ENCODE data around the gene CATSPERD. TPM values are rescaled to one million over a fixed set of nuclear protein-coding genes. Genes with fewer than 3 reads are reported as not detected.

Gene CATSPERD
- total RNA-seq, 1 experiment from 2014 or later, result not detected

- no peak overlapping the region for H3K9ac ChIP-seq (ENCODE audit: low read length)
- TF ChIP-seq EZH2 (IDR thresholded peaks at IDR 0.05; ENCODE audit: low read length, unreplicated experiment), result no peak
- no peak for TF ChIP-seq CTCF (conservative IDR thresholded peaks at IDR 0.05; ENCODE audit: low read depth, low read length)
- TF ChIP-seq EZH2phosphoT487 (IDR thresholded peaks at IDR 0.05; ENCODE audit: borderline replicate concordance, low read length), result no peak
- no peaks in the 10 kb centered on the region for H3K4me1 ChIP-seq (ENCODE audit: insufficient read depth, low read length)
- no peak overlapping the region for H2AFZ ChIP-seq (ENCODE audit: low read length)
- no peaks in the 10 kb centered on the region for H3K27me3 ChIP-seq (ENCODE audit: low read length)
- no peak for DNase-seq
- no peaks in the 10 kb centered on the region for H3K9me2 ChIP-seq (replicated peaks; ENCODE audit: low read length)
- intact Hi-C loops (cut with micrococcal nuclease), result no loop called here
- H3K4me3 ChIP-seq (ENCODE audit: low read length), result no peak overlapping the region
- H3K4me2 ChIP-seq (ENCODE audit: low read length), result no peak overlapping the region
- no peaks in the 10 kb centered on the region for H3K79me2 ChIP-seq (ENCODE audit: low read length)
- ChIA-PET CTCF (interaction anchor here (0.6 kb wide), 1 partner anchor 21 kb away, joined by 3 read pairs; no protein-coding TSS in a partner anchor), POLR2A (ENCODE audit: unreplicated experiment) (no interaction called here)
- H3F3A ChIP-seq (ENCODE audit: low read length, unreplicated experiment), result no peaks in the 10 kb centered on the region
- H3K36me3 ChIP-seq (ENCODE audit: low read depth, low read length), result peaks cover 19% of the 10 kb centered on the region
- no peaks in the 10 kb centered on the region for H3K9me3 ChIP-seq (ENCODE audit: low read length)
- no peaks in the 10 kb centered on the region for H4K20me1 ChIP-seq (ENCODE audit: low read length)
- no TSS peak for BruUV-seq (replicated peaks)
- no peak overlapping the region for H3K27ac ChIP-seq (ENCODE audit: low read length)
- peak; percentile 8; the same call in 1 of the 2 replicates for ATAC-seq
These were observed 61.9 kb downstream of the CATSPERD start for GRCh38 chr19:5782322-5782721.

GRCh38 chr19:5782945-5783919 lies 62.8 kb downstream of the CATSPERD start:
- no peak for DNase-seq
- Histone ChIP-seq H2AFZ (ENCODE audit: low read length) (no peak overlapping the region), H3K4me1 (ENCODE audit: insufficient read depth, low read length) (no peaks in the 10 kb centered on the region), H3K36me3 (ENCODE audit: low read depth, low read length) (peaks cover 27% of the 10 kb centered on the region), H3K79me2 (ENCODE audit: low read length) (no peaks in the 10 kb centered on the region), H3K9me2 (replicated peaks; ENCODE audit: low read length) (no peaks in the 10 kb centered on the region), H3F3A (ENCODE audit: low read length, unreplicated experiment) (no peaks in the 10 kb centered on the region), H3K9ac (ENCODE audit: low read length) (no peak overlapping the region), H3K4me3 (ENCODE audit: low read length) (no peak overlapping the region), H3K27ac (ENCODE audit: low read length) (no peak overlapping the region), H4K20me1 (ENCODE audit: low read length) (no peaks in the 10 kb centered on the region), H3K4me2 (ENCODE audit: low read length) (no peak overlapping the region), H3K27me3 (ENCODE audit: low read length) (no peaks in the 10 kb centered on the region), H3K9me3 (ENCODE audit: low read length) (no peaks in the 10 kb centered on the region)
- no peak for ATAC-seq
- intact Hi-C loops (cut with micrococcal nuclease), result no loop called here
- ChIA-PET CTCF (interaction anchor here (0.6 kb wide), 1 partner anchor 20 kb away, joined by 3 read pairs; no protein-coding TSS in a partner anchor), POLR2A (ENCODE audit: unreplicated experiment) (no interaction called here)
- no peak for TF ChIP-seq EZH2phosphoT487 (IDR thresholded peaks at IDR 0.05; ENCODE audit: borderline replicate concordance, low read length)
- no peak for TF ChIP-seq EZH2 (IDR thresholded peaks at IDR 0.05; ENCODE audit: low read length, unreplicated experiment)
- no peak for TF ChIP-seq CTCF (conservative IDR thresholded peaks at IDR 0.05; ENCODE audit: low read depth, low read length)
- BruUV-seq (replicated peaks), result no TSS peak
